Adrenal gland (tissue), 12 donors: ENCODE results near the gene RNF41. TPM values are rescaled to one million over a fixed set of nuclear protein-coding genes. Genes with fewer than 3 reads are reported as not detected.

Experiments
- DNase-seq, 7 donors: peaks; one replicate each; pipeline ENCODE4 v3.0.0-alpha.2; 2019 to 2020
- H3K27ac ChIP-seq, 5 donors: fragments of 200-600 bp; sonication (generic) in 4 of 5; 1 replicate in 3 of 5; 2 replicates in 2 of 5; pipeline versions ENCODE4 v1.5.1 to v1.8.0; 2016 to 2020; ENCODE audit warnings: mild to moderate bottlenecking in 1 of 5
- H3K27me3 ChIP-seq: fragments of 200-600 bp; 2 replicates; pipeline ENCODE4 v1.8.0; 2021
- H3K36me3 ChIP-seq, 2 donors: fragments of 200-600 bp; replicated peaks in 1 of 2; 1 replicate in 1 of 2; 2 replicates in 1 of 2; pipeline versions ENCODE4 v1.5.1 to v1.8.0; 2018 to 2022
- H3K4me1 ChIP-seq, 2 donors: fragments of 200-600 bp; replicated peaks in 1 of 2; 1 replicate in 1 of 2; 2 replicates in 1 of 2; pipeline versions ENCODE4 v1.5.1 to v1.8.0; 2018 to 2021
- H3K4me3 ChIP-seq, 4 donors: fragments of 200-600 bp; sonication (generic) in 3 of 4; one replicate each; pipeline ENCODE4 v1.5.1; 2016 to 2018
- H3K9me3 ChIP-seq, 3 donors: fragments of 200-600 bp; sonication (generic) in 1 of 3; replicated peaks in 1 of 3; 1 replicate in 2 of 3; 2 replicates in 1 of 3; pipeline versions ENCODE4 v1.5.1 to v1.8.0; 2016 to 2021
- CTCF ChIP-seq, 6 experiments: fragments of 450-650 bp in 4 of 6; fragments of 200-600 bp in 2 of 6; sonication (generic) in 1 of 6; IDR thresholded peaks; 1 replicate in 5 of 6; 2 replicates in 1 of 6; pipeline versions ENCODE4 v1.5.1 to v1.8.0; 2016 to 2021; ENCODE audit warnings: antibody characterized with exemption in 6 of 6, mild to moderate bottlenecking in 2 of 6, moderate library complexity in 1 of 6
- POLR2A ChIP-seq, 2 donors: fragments of 450-650 bp; IDR thresholded peaks; one replicate each; pipeline ENCODE4 v1.6.1; 2017; ENCODE audit warnings: antibody characterized with exemption in 2 of 2, mild to moderate bottlenecking in 2 of 2, moderate library complexity in 1 of 2
- WGBS, 4 donors: extraction: QIAGEN DNeasy Blood & Tissue Kit in 2 of 4; methylation state at CpG; one replicate each; pipeline versions ENCODE4 v1.1.5 to v1.1.7; 2013 to 2017; 5-methylcytosine and 5-hydroxymethylcytosine counted together
- intact Hi-C, 2 donors: fragments of 100-400 bp; cut with DNase I; formaldehyde crosslinking; loops; one replicate each; pipeline versions ENCODE4 v1.14.1 to v1.15.0; 2022 to 2023
- polyA plus RNA-seq, 3 donors: library from polyadenylated mRNA; stranded (reverse); fragments of 200-250 nt in 2 of 3; fragments of 350-450 nt in 1 of 3; fragmentation: Illumina TruSeq in 1 of 3; extraction: RNeasy Lipid Tissue Mini Kit (QIAGEN cat#74804) in 1 of 3; gene quantifications; one replicate each; pipeline ENCODE4 v1.2.3, GENCODE V29; 2013 to 2014
- total RNA-seq, 9 donors: library from RNA; depleted of rRNA in 4 of 9; stranded (reverse); fragments of >200 nt in 4 of 9; fragments of 120-200 nt in 1 of 9; fragmentation: NEBNext Ultra II Directional in 1 of 9; extraction: Animal tissue kit (Norgen Biotek cat#: 25700) in 1 of 9; gene quantifications; one replicate each; pipeline versions ENCODE4 v1.1.0 to v1.2.4, GENCODE V29; 2013 to 2023
- donor health status: healthy with polysubstance abuse.
- donor health status: Bipolar disorder and iron deficiency.
- donor health status: DM: yes; HTN: yes; CAD: no.
- donor health status: DM: no; HTN: no; CAD: no.
- donor health status: DM: no; HTN: no; CAD: no.
- donor health status: DM: yes; HTN: yes; CAD: no.

RNF41 gene
- total and polyA plus RNA-seq, 12 donors, result 13.0 to 90.6 (median 50.8) TPM

- intact Hi-C loops, result no loop called here
- WGBS, 4 donors, result 27 to 49% (median 44%) methylated on average over 1 to 3 of the region's 3 CpGs
These were observed 22.0 kb upstream of the RNF41 start for GRCh38 chr12:56243731-56244181.

GRCh38 chr12:56242986-56243385 lies 21.3 kb upstream of the RNF41 start:
- intact Hi-C loops, result no loop called here
- TF ChIP-seq CTCF (IDR thresholded peaks at IDR 0.05) (no peak), POLR2A (IDR thresholded peaks at IDR 0.05) (no peak)
- no peak overlapping the region for H3K4me3 ChIP-seq
- DNase-seq, result no peak
- no peaks in the 10 kb centered on the region for H3K9me3 ChIP-seq
- peaks cover 38 to 48% of the 10 kb centered on the region in 2 donors for H3K4me1 ChIP-seq
- no peaks in the 10 kb centered on the region for H3K27me3 ChIP-seq
- H3K36me3 ChIP-seq, result peaks cover 0 to 88% of the 10 kb centered on the region in 2 donors
- 46 to 82% (median 60%) methylated on average over 12 to 13 of the region's 13 CpGs for WGBS, 4 donors
- H3K27ac ChIP-seq, result peak overlapping the region; percentile 10 to 93 (median 76)

More at GRCh38 chr12:56243731-56244181, 22.0 kb upstream of the RNF41 start:
- Histone ChIP-seq H3K27ac (peak overlapping the region; percentile 10 to 93 (median 76)), H3K9me3 (no peaks in the 10 kb centered on the region), H3K4me3 (no peak overlapping the region), H3K36me3 (peaks cover 0 to 95% of the 10 kb centered on the region in 2 donors), H3K4me1 (peaks cover 38 to 48% of the 10 kb centered on the region in 2 donors), H3K27me3 (no peaks in the 10 kb centered on the region)
- TF ChIP-seq CTCF (IDR thresholded peaks at IDR 0.05), result no peak
- no peak for TF ChIP-seq POLR2A (IDR thresholded peaks at IDR 0.05)
- DNase-seq, result peak; percentile 74 to 93 (median 86)

- peak overlapping the region in 3 of 5 donors; percentile 64 to 81 (median 69) for H3K27ac ChIP-seq
- H3K36me3 ChIP-seq, result peaks cover 0 to 75% of the 10 kb centered on the region in 2 donors
- intact Hi-C loops, result no loop called here
- no peak for DNase-seq
- H3K9me3 ChIP-seq, result no peaks in the 10 kb centered on the region
- no peaks in the 10 kb centered on the region for H3K27me3 ChIP-seq
- no peak overlapping the region for H3K4me3 ChIP-seq
- H3K4me1 ChIP-seq, result peaks cover 38 to 48% of the 10 kb centered on the region in 2 donors
- 50 to 59% (median 57%) methylated on average over 9 of the region's 9 CpGs for WGBS, 4 donors
- TF ChIP-seq CTCF (IDR thresholded peaks at IDR 0.05), result no peak
These were observed 19.9 kb upstream of the RNF41 start for GRCh38 chr12:56241424-56242303.

GRCh38 chr12:56237552-56237951 lies 15.8 kb upstream of the RNF41 start:
- intact Hi-C loops, result no loop called here
- H3K9me3 ChIP-seq, result no peaks in the 10 kb centered on the region
- peaks cover 10 to 19% of the 10 kb centered on the region in 2 donors for H3K4me1 ChIP-seq
- H3K27ac ChIP-seq, result no peak overlapping the region
- 83 to 90% (median 85%) methylated on average over 11 of the region's 11 CpGs for WGBS, 4 donors
- DNase-seq, result no peak
- TF ChIP-seq CTCF (IDR thresholded peaks at IDR 0.05) (no peak), POLR2A (IDR thresholded peaks at IDR 0.05) (no peak)
- H3K4me3 ChIP-seq, result no peak overlapping the region
- H3K36me3 ChIP-seq, result peaks cover 0 to 35% of the 10 kb centered on the region in 2 donors
- no peaks in the 10 kb centered on the region for H3K27me3 ChIP-seq
